HepG2 (cell line): ENCODE data around the gene CHTF18. TPM values are rescaled to one million over a fixed set of nuclear protein-coding genes. Genes with fewer than 3 reads are reported as not detected.

Experiments
- ATAC-seq: fragments of 200-7000 bp; cut with Tn5 transposase; 3 replicates; pipeline ENCODE4 v1.9.1; 2020; ENCODE audit warnings: mild to moderate bottlenecking, moderate library complexity
- BruUV-seq: library from RNA; stranded (reverse); fragments of 400-500 nt; replicated peaks from 2 replicates; lab custom pipeline; 2021; lab: Mats Ljungman, UMichigan
- CTCF ChIA-PET: fragments of 300-600 bp; formaldehyde crosslinking; extraction: SDS; loops from one replicate; lab custom pipeline; 2021; ENCODE audit warnings: low total read pairs, inconsistent platforms, low intra/inter-chr PET ratio; lab: Yijun Ruan, JAX
- POLR2A ChIA-PET: fragments of 350-600 bp; sonication (Branson Sonifier 250); formaldehyde crosslinking; loops from one replicate; lab custom pipeline; 2020; ENCODE audit warnings: antibody characterized with exemption, inconsistent platforms; lab: Yijun Ruan, JAX
- DNase-seq: peaks from one replicate; pipeline ENCODE4 v3.0.0-alpha.2; 2015; ENCODE audit warnings: low spot score
- FAIRE-seq: peaks from 3 replicates; lab custom pipeline; 2011; peaks lifted over from hg19 to GRCh38; lab: Jason Lieb, UNC
- H2AFZ ChIP-seq: one replicate; pipeline ENCODE4 v1.6.1; 2011; ENCODE audit warnings: low read length, inconsistent platforms
- H3K27ac ChIP-seq: fragments of 300-600 bp; 3 replicates; pipeline ENCODE4 v1.8.0; 2011; ENCODE audit warnings: mixed run types, mild to moderate bottlenecking, mixed read lengths, low read length, inconsistent platforms; ENCODE audit not compliant: insufficient read depth; ENCODE audit errors: extremely low read length
- H3K27me3 ChIP-seq, 2 experiments: fragments of 200-600 bp in 1 of 2; 2 replicates in 1 of 2; 3 replicates in 1 of 2; pipeline versions ENCODE4 v1.6.0 to v1.8.0; 2011; ENCODE audit warnings: low read length in 2 of 2, mild to moderate bottlenecking in 2 of 2, moderate library complexity in 2 of 2, inconsistent platforms in 1 of 2; ENCODE audit not compliant: insufficient read depth in 2 of 2, control insufficient read depth in 1 of 2
- H3K36me3 ChIP-seq, 2 experiments: fragments of 200-600 bp in 1 of 2; replicated peaks in 1 of 2; 2 replicates in 1 of 2; 3 replicates in 1 of 2; pipeline versions ENCODE4 v1.5.1 to v1.8.0; 2011; ENCODE audit warnings: low read length in 2 of 2, inconsistent platforms in 1 of 2; ENCODE audit not compliant: insufficient read depth in 2 of 2, control insufficient read depth in 1 of 2
- H3K4me1 ChIP-seq: 2 replicates; pipeline ENCODE4 v1.5.1; 2012; ENCODE audit warnings: low read length, inconsistent platforms; ENCODE audit not compliant: insufficient read depth
- H3K4me2 ChIP-seq: 2 replicates; pipeline ENCODE4 v1.6.0; 2011; ENCODE audit warnings: low read depth, low read length, inconsistent platforms
- H3K4me3 ChIP-seq, 3 experiments: fragments of 200-600 bp in 1 of 3; sonication (generic), shearing (Covaris generic) in 1 of 3; replicated peaks in 1 of 3; 2 replicates each; pipeline ENCODE4 v1.5.1; 2011 to 2016; ENCODE audit warnings: low read length in 3 of 3, inconsistent platforms in 2 of 3, low read depth in 2 of 3, mild to moderate bottlenecking in 2 of 3, control low read depth in 1 of 3, mixed read lengths in 1 of 3; ENCODE audit not compliant: insufficient read depth in 1 of 3
- H3K79me2 ChIP-seq: one replicate; pipeline ENCODE4 v1.6.1; 2011; ENCODE audit warnings: low read length, inconsistent platforms; ENCODE audit not compliant: insufficient read depth
- H3K9ac ChIP-seq: 2 replicates; pipeline ENCODE4 v1.6.0; 2011; ENCODE audit warnings: mild to moderate bottlenecking, low read depth, low read length, inconsistent platforms; ENCODE audit not compliant: insufficient read depth
- H3K9me3 ChIP-seq: 2 replicates; pipeline ENCODE4 v1.5.1; 2012; ENCODE audit warnings: mild to moderate bottlenecking, low read length
- H4K20me1 ChIP-seq: 2 replicates; pipeline ENCODE4 v1.6.0; 2011; ENCODE audit warnings: inconsistent platforms, mild to moderate bottlenecking, low read length, moderate library complexity; ENCODE audit not compliant: insufficient read depth
- ATF7-NPFF ChIP-seq: sonication (generic); formaldehyde crosslinking; IDR thresholded peaks from 2 replicates; pipeline ENCODE4 v1.8.1; 2023; ENCODE audit warnings: mild to moderate bottlenecking, low read depth, missing genetic modification reagents, moderate library complexity
- BRD4 ChIP-seq: sonication (generic); formaldehyde crosslinking; IDR thresholded peaks from 2 replicates; pipeline ENCODE4 v1.4.0; 2020; ENCODE audit warnings: missing genetic modification reagents
- ISX ChIP-seq: sonication (generic); formaldehyde crosslinking; conservative IDR thresholded peaks from 2 replicates; pipeline ENCODE4 v1.5.0; 2020; ENCODE audit warnings: missing genetic modification reagents
- KLF16 ChIP-seq, 2 experiments: sonication (generic) in 1 of 2; formaldehyde crosslinking in 1 of 2; IDR thresholded peaks; 2 replicates each; pipeline versions ENCODE4 v1.6.1 to v1.8.0; 2016 to 2023; ENCODE audit warnings: missing genetic modification reagents in 2 of 2, missing compliant biosample characterization in 1 of 2
- KLF6 ChIP-seq: IDR thresholded peaks from 2 replicates; pipeline ENCODE4 v1.8.0; 2016; ENCODE audit warnings: missing biosample characterization, missing genetic modification reagents
- NR2F6 ChIP-seq, 2 experiments: IDR thresholded peaks; 2 replicates each; pipeline ENCODE4 v1.6.1; 2016; ENCODE audit warnings: antibody characterized with exemption in 1 of 2, mild to moderate bottlenecking in 1 of 2
- RORA ChIP-seq: sonication (generic); formaldehyde crosslinking; IDR thresholded peaks from 2 replicates; pipeline ENCODE4 v1.5.0; 2020; ENCODE audit warnings: mild to moderate bottlenecking, missing genetic modification reagents, moderate library complexity
- SMARCE1 ChIP-seq: fragments of 450-650 bp; IDR thresholded peaks from 2 replicates; pipeline ENCODE4 v1.6.1; 2017; ENCODE audit warnings: borderline replicate concordance
- TFDP2 ChIP-seq: sonication (generic); formaldehyde crosslinking; IDR thresholded peaks from 2 replicates; pipeline ENCODE4 v1.4.0; 2020; ENCODE audit warnings: missing genetic modification reagents
- THAP11 ChIP-seq: IDR thresholded peaks from 2 replicates; pipeline ENCODE4 v1.6.1; 2016; ENCODE audit warnings: missing biosample characterization, missing genetic modification reagents
- TOE1 ChIP-seq: sonication (generic); formaldehyde crosslinking; IDR thresholded peaks from 2 replicates; pipeline ENCODE4 v1.4.0; 2020; ENCODE audit warnings: mild to moderate bottlenecking, missing genetic modification reagents
- ZBTB4 ChIP-seq: sonication (generic); formaldehyde crosslinking; IDR thresholded peaks from 2 replicates; pipeline ENCODE4 v1.4.0; 2020; ENCODE audit warnings: missing genetic modification reagents, mild to moderate bottlenecking, borderline replicate concordance
- ZFP41 ChIP-seq: sonication (generic); formaldehyde crosslinking; IDR thresholded peaks from 2 replicates; pipeline ENCODE4 v1.4.0; 2020; ENCODE audit warnings: mild to moderate bottlenecking, missing genetic modification reagents, borderline replicate concordance
- ZNF12 ChIP-seq: sonication (generic); formaldehyde crosslinking; IDR thresholded peaks from 2 replicates; pipeline ENCODE4 v1.5.0; 2020; ENCODE audit warnings: missing genetic modification reagents
- ZNF224 ChIP-seq: sonication (generic); formaldehyde crosslinking; IDR thresholded peaks from 2 replicates; pipeline ENCODE4 v1.5.0; 2020; ENCODE audit warnings: mild to moderate bottlenecking, missing genetic modification reagents
- ZNF816 ChIP-seq: sonication (generic); formaldehyde crosslinking; IDR thresholded peaks from 2 replicates; pipeline ENCODE4 v1.8.0; 2022; ENCODE audit warnings: missing genetic modification reagents, mild to moderate bottlenecking, borderline replicate concordance
- WGBS: methylation state at CpG from one replicate; pipeline ENCODE4 v1.1.6; 2017; ENCODE audit warnings: low lambda C conversion rate; 5-methylcytosine and 5-hydroxymethylcytosine counted together
- in situ Hi-C: cut with HindIII; loops from 2 replicates; pipeline ENCODE4 v1.10.0; 2017; ENCODE audit warnings: low pct_unique_long_range_greater_than_20kb; ENCODE audit not compliant: extremely low pct_ligation_motif_present
- intact Hi-C: fragments of 100-400 bp; cut with micrococcal nuclease; formaldehyde crosslinking; loops from one replicate; pipeline ENCODE4 v1.10.0; 2022; ENCODE audit not compliant: unreplicated experiment
- polyA plus RNA-seq, 8 experiments: library from polyadenylated mRNA; depleted of rRNA in 3 of 8; stranded (reverse) in 7 of 8; unstranded in 1 of 8; fragments of >200 nt; fragmentation: Illumina TruSeq in 4 of 8; extraction: Trizol in 4 of 8; gene quantifications; 2 replicates each; pipeline versions ENCODE4 v1.2.1 to v1.2.3, GENCODE V29; 2011 to 2016; ENCODE audit warnings: low read depth in 4 of 8, missing spikeins in 1 of 8, mixed read lengths in 1 of 8; ENCODE audit not compliant: insufficient read depth in 1 of 8
- total RNA-seq, 5 experiments: library from RNA; depleted of rRNA; stranded (reverse); fragments of >200 nt; fragmentation: Illumina TruSeq; extraction: Trizol; gene quantifications; 2 replicates each; pipeline ENCODE4 v1.2.3, GENCODE V29; 2016; ENCODE audit warnings: low read depth in 1 of 5

CHTF18 gene
- total and polyA plus RNA-seq, 2 of the 13 experiments (the other 11 are each of a cell fraction or from before 2014, with no cell fraction given): 8.6 to 22.9 TPM

- TF ChIP-seq NR2F6 (IDR thresholded peaks at IDR 0.05) (no peak), NR2F6 (CRISPR knock-in tag; IDR thresholded peaks at IDR 0.05) (no peak), ATF7-NPFF (CRISPR knock-in tag) (no peak), ZFP41 (CRISPR knock-in tag) (no peak), TOE1 (CRISPR knock-in tag) (no peak), SMARCE1 (no peak), ZNF12 (CRISPR knock-in tag) (no peak), ISX (CRISPR knock-in tag) (no peak), BRD4 (CRISPR knock-in tag) (no peak), ZNF816 (CRISPR knock-in tag) (no peak), ZNF224 (CRISPR knock-in tag) (no peak), THAP11 (CRISPR knock-in tag) (no peak), RORA (no peak), KLF16 (CRISPR knock-in tag; IDR thresholded peaks at IDR 0.05) (no peak), TFDP2 (CRISPR knock-in tag) (no peak), KLF6 (CRISPR knock-in tag) (no peak), ZBTB4 (CRISPR knock-in tag) (no peak)
- Histone ChIP-seq H3K9ac (no peak overlapping the region), H3K4me2 (no peak overlapping the region), H3K79me2 (no peaks in the 10 kb centered on the region), H3K36me3 (no peaks in the 10 kb centered on the region), H3K27me3 (peaks cover 22 to 73% of the 10 kb centered on the region in 2 experiments), H3K9me3 (0 out of 2 replicates have a peak, but pooled peaks cover 5% of the 10 kb centered on the region), H3K27ac (no peak overlapping the region), H2AFZ (no peak overlapping the region), H4K20me1 (0 out of 2 replicates have a peak, but pooled peaks cover 3% of the 10 kb centered on the region), H3K4me3 (no peak overlapping the region), H3K4me1 (no peaks in the 10 kb centered on the region)
- DNase-seq: no peak
- POLR2A ChIA-PET: no interaction called here
- intact Hi-C loops: no loop called here
- in situ Hi-C loops: loop anchor here (25.0 kb wide), 1 partner anchor 394 kb away; no protein-coding TSS in a partner anchor
- ATAC-seq: no peak
- BruUV-seq: no TSS peak
- FAIRE-seq: no peak
- CTCF ChIA-PET: no interaction called here
- 30% methylated on average over 8 of the region's 8 CpGs for WGBS
These were observed 29.7 kb downstream of the CHTF18 start for GRCh38 chr16:818132-818531.
